22Rv1 (cell line): ENCODE results near the gene ALPG.

Experiments used
- H3K27ac ChIP-seq: fragments of 450-650 bp; 2 replicates; pipeline ENCODE4 v1.5.1; 2017
- CTCF ChIP-seq: fragments of 450-650 bp; IDR thresholded peaks from 2 replicates; pipeline ENCODE4 v1.5.1; 2017; ENCODE audit warnings: mild to moderate bottlenecking
- ZFX ChIP-seq: fragments of 450-650 bp; IDR thresholded peaks from 2 replicates; pipeline ENCODE4 v1.6.1; 2017; ENCODE audit warnings: antibody characterized with exemption, borderline replicate concordance

ALPG gene

GRCh38 chr2:232435375-232435648 is 28.7 kb downstream of the ALPG start:
- TF ChIP-seq ZFX (no peak), CTCF (no peak)
- H3K27ac ChIP-seq: no peak overlapping the region

GRCh38 chr2:232435805-232436204 is 29.2 kb downstream of the ALPG start:
- TF ChIP-seq ZFX (no peak), CTCF (no peak)
- H3K27ac ChIP-seq: no peak overlapping the region

GRCh38 chr2:232436381-232437194 is 29.9 kb downstream of the ALPG start:
- TF ChIP-seq ZFX (no peak), CTCF (no peak)
- no peak overlapping the region for H3K27ac ChIP-seq

- TF ChIP-seq ZFX (no peak), CTCF (no peak)
- no peak overlapping the region for H3K27ac ChIP-seq
These were observed 30.5 kb downstream of the ALPG start for GRCh38 chr2:232437195-232437571.

- H3K27ac ChIP-seq: no peak overlapping the region
- TF ChIP-seq ZFX: no peak
- TF ChIP-seq CTCF: no peak
These were observed 31.4 kb downstream of the ALPG start for GRCh38 chr2:232438091-232438490.

GRCh38 chr2:232438951-232439757 is 32.5 kb downstream of the ALPG start:
- TF ChIP-seq ZFX (no peak), CTCF (peak; percentile 73)
- H3K27ac ChIP-seq: no peak overlapping the region

- TF ChIP-seq ZFX: no peak
- TF ChIP-seq CTCF: peak; percentile 19
- H3K27ac ChIP-seq: no peak overlapping the region
These were observed 33.1 kb downstream of the ALPG start for GRCh38 chr2:232439758-232440135.
